GM12878 (cell line): Measurements from ENCODE around the gene CNR2. TPM values are rescaled to one million over a fixed set of nuclear protein-coding genes. Genes with fewer than 3 reads are reported as not detected.

Experiments
- EGR1 ChIP-seq, 2 experiments: IDR thresholded peaks; 1 replicate in 1 of 2; 2 replicates in 1 of 2; pipeline ENCODE4 v1.6.1; 2011 to 2012; ENCODE audit warnings: low read depth in 2 of 2, low read length in 2 of 2, borderline replicate concordance in 1 of 2, mild to moderate bottlenecking in 1 of 2, moderate library complexity in 1 of 2
- IRF4 ChIP-seq: IDR thresholded peaks from 2 replicates; pipeline ENCODE4 v1.6.1; 2011; ENCODE audit warnings: low read depth, low read length
- POLR2AphosphoS5 ChIP-seq: IDR thresholded peaks from 2 replicates; pipeline ENCODE4 v1.6.1; 2011; ENCODE audit warnings: mild to moderate bottlenecking, low read length, inconsistent platforms
- SRF ChIP-seq, 2 experiments: IDR thresholded peaks; 2 replicates each; pipeline ENCODE4 v1.6.1; 2011; ENCODE audit warnings: low read depth in 2 of 2, low read length in 2 of 2, mild to moderate bottlenecking in 1 of 2, moderate library complexity in 1 of 2
- STAT3 ChIP-seq: IDR thresholded peaks from 2 replicates; pipeline ENCODE4 v1.6.1; 2011; ENCODE audit warnings: low read depth, low read length, improper control_type of control experiment
- TARDBP ChIP-seq: IDR thresholded peaks from 2 replicates; pipeline ENCODE4 v1.6.1; 2016; ENCODE audit warnings: borderline replicate concordance
- YY1 ChIP-seq: IDR thresholded peaks from 2 replicates; pipeline ENCODE4 v1.6.1; 2011; ENCODE audit warnings: low read depth, mild to moderate bottlenecking, low read length
- polyA plus RNA-seq, 11 experiments: library from polyadenylated mRNA; depleted of rRNA in 4 of 11; unstranded in 6 of 11; stranded (reverse) in 5 of 11; fragments of >200 nt; fragmentation: Nextera tagmentation in 4 of 11; fragmentation: Illumina TruSeq in 1 of 11; extraction: Ambion mirVana in 4 of 11; extraction: Trizol in 1 of 11; gene quantifications; 1 replicate in 1 of 11; 2 replicates in 10 of 11; pipeline versions ENCODE4 v1.2.1 to v1.2.3, GENCODE V29; 2011 to 2016; ENCODE audit warnings: inconsistent platforms in 2 of 11, missing spikeins in 2 of 11, low read depth in 1 of 11
- total RNA-seq, 4 experiments: library from RNA; depleted of rRNA in 3 of 4; stranded (reverse); fragments of >200 nt in 3 of 4; fragmentation: Illumina TruSeq in 1 of 4; extraction: Trizol in 1 of 4; gene quantifications; 2 replicates each; pipeline versions ENCODE4 v1.2.1 to v1.2.3, GENCODE V29; 2013 to 2021
- TF ChIP-seq, protein P1 (sequence below): fragments of 450-650 bp; formaldehyde crosslinking; IDR thresholded peaks from 2 replicates; pipeline ENCODE4 v1.4.0; 2022; ENCODE audit warnings: mild to moderate bottlenecking, moderate library complexity

Gene CNR2
- total and polyA plus RNA-seq, 10 of the 15 experiments (the other 5 are each of a cell fraction or from before 2014, with no cell fraction given), result 0.46 to 19.8 (median 12.2) TPM

DNA sequence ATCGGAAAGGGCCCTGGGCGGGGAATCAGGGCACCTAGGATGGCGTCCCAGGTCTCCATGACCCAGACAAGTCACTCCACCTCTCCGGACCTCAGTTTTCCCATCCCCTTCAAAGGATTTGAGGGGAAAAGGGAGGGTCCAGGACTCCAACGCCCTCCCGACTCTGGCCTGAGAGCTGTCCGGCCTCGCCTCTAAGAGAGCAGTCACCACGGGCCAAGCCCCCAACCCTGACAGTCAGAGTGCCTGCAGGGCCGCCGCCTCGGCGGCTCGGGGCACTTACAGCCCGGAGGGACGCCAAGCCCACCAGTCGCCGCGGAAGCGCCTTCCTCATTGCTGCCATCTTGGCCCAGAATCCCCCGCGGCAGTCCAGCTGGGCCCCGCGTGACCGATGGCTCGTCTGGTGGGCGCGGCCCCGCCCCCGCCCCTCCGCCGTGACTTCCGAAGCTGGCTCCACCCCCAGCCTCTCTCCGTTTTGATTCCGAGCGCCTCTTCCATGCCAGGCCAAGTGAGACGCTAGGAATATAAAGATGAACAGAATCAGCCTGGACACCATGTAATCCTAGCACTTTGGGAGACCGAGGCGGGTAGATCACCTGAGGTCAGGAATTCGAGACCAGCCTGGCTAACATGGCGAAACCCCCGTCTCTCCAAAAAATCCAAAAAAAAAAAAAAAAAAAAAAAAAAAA, 87.9 kb downstream of the CNR2 start, which contains the start of gene HMGCL (continued):
- TF ChIP-seq, protein P1, sequence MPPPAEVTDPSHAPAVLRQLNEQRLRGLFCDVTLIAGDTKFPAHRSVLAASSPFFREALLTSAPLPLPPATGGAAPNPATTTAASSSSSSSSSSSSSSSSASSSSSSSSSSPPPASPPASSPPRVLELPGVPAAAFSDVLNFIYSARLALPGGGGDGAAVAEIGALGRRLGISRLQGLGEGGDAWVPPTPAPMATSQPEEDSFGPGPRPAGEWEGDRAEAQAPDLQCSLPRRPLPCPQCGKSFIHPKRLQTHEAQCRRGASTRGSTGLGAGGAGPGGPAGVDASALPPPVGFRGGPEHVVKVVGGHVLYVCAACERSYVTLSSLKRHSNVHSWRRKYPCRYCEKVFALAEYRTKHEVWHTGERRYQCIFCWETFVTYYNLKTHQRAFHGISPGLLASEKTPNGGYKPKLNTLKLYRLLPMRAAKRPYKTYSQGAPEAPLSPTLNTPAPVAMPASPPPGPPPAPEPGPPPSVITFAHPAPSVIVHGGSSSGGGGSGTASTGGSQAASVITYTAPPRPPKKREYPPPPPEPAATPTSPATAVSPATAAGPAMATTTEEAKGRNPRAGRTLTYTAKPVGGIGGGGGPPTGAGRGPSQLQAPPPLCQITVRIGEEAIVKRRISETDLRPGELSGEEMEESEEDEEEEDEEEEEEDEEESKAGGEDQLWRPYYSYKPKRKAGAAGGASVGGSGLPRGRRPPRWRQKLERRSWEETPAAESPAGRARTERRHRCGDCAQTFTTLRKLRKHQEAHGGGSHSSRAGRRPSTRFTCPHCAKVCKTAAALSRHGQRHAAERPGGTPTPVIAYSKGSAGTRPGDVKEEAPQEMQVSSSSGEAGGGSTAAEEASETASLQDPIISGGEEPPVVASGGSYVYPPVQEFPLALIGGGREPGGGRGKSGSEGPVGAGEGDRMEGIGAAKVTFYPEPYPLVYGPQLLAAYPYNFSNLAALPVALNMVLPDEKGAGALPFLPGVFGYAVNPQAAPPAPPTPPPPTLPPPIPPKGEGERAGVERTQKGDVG (CRISPR knock-in tag), result no peak
- peak; percentile 97 for TF ChIP-seq POLR2AphosphoS5
- peak in 1 of 2 experiments; percentile 96; a peak in 2 of 3 replicates for TF ChIP-seq EGR1 (IDR thresholded peaks at IDR 0.05; ENCODE audit: borderline replicate concordance in 1 of 2, low read depth in 2 of 2, low read length in 2 of 2)
- TF ChIP-seq SRF (IDR thresholded peaks at IDR 0.05; ENCODE audit: low read depth in 2 of 2, low read length in 2 of 2), result 0 out of 4 replicates have a peak, but pooled peaks of 1 of the 2 experiments have one; percentile 43
- peak; percentile 99 for TF ChIP-seq YY1
- 0 out of 2 replicates have a peak, but pooled peaks have one; percentile 29 for TF ChIP-seq IRF4
- TF ChIP-seq STAT3, result no peak
- TF ChIP-seq TARDBP, result no peak
